ENCODE data around the gene PIK3C2G.

DNA sequence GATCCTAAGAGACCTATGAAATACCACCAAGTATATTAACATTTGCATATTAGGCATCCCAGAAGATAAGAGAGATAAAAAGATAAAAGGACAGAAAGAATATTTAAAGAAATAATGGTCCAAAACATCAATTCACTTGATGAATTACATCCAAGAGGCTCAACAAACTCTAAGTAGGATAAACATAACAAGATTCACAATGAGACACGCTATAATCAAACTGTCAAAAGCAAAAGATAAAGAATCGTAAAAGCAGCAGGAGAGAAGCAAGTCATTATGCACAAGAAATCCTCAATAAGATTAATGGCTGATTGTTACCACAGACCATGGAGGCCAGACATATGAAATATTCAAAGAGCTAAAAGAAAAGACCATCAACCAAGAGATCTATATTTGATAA lies 396.9 kb downstream of the PIK3C2G start:
- TF ChIP-seq, protein P1, sequence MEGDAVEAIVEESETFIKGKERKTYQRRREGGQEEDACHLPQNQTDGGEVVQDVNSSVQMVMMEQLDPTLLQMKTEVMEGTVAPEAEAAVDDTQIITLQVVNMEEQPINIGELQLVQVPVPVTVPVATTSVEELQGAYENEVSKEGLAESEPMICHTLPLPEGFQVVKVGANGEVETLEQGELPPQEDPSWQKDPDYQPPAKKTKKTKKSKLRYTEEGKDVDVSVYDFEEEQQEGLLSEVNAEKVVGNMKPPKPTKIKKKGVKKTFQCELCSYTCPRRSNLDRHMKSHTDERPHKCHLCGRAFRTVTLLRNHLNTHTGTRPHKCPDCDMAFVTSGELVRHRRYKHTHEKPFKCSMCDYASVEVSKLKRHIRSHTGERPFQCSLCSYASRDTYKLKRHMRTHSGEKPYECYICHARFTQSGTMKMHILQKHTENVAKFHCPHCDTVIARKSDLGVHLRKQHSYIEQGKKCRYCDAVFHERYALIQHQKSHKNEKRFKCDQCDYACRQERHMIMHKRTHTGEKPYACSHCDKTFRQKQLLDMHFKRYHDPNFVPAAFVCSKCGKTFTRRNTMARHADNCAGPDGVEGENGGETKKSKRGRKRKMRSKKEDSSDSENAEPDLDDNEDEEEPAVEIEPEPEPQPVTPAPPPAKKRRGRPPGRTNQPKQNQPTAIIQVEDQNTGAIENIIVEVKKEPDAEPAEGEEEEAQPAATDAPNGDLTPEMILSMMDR (IDR thresholded peaks at IDR 0.05): no peak
- TF ChIP-seq EP300 (IDR thresholded peaks at IDR 0.05): no peak

Measured in tibial nerve (tissue), 4 donors.